ENCODE measurements around the gene MOSMO. TPM values are rescaled to one million over a fixed set of nuclear protein-coding genes. Genes with fewer than 3 reads are reported as not detected.
A peak's percentile ranks its signal among the peaks of the same experiment; 100 is the strongest.

MOSMO gene
- total RNA-seq, 1 donor from 2014 or later = 13.0 TPM

- DNase-seq = peak; percentile 39
- TF ChIP-seq CTCF (IDR thresholded peaks at IDR 0.05; ENCODE audit: partially characterized antibody, unreplicated experiment) = no peak
- H3K4me1 Mint-ChIP-seq (ENCODE audit: low read depth, unreplicated experiment) = peaks cover 12% of the 10 kb centered on the region
- no peaks in the 10 kb centered on the region for H3K36me3 Mint-ChIP-seq (ENCODE audit: unreplicated experiment)
- no peak within 1 kb of the TSS for H3K27ac Mint-ChIP-seq (ENCODE audit: unreplicated experiment)
- H3K27me3 Mint-ChIP-seq (ENCODE audit: unreplicated experiment) = no peaks in the 10 kb centered on the region
- no peaks in the 10 kb centered on the region for H3K9me3 Mint-ChIP-seq (ENCODE audit: unreplicated experiment)
- no peak within 1 kb of the TSS for H3K4me3 Mint-ChIP-seq (ENCODE audit: unreplicated experiment)
Observed at GRCh38 chr16:22092143-22092933, 84.4 kb downstream of the MOSMO start, which contains the start of gene VWA3A. VWA3A (plus strand) TSS chr16:22092541; CDS start chr16:22092638, 97 bp downstream.

GRCh38 chr16:22093331-22093730 lies 85.4 kb downstream of the MOSMO start:
- H3K4me3 Mint-ChIP-seq (ENCODE audit: unreplicated experiment) = no peak overlapping the region
- no peak overlapping the region for H3K27ac Mint-ChIP-seq (ENCODE audit: unreplicated experiment)
- DNase-seq = no peak

GRCh38 chr16:22093996-22094395 lies 86.1 kb downstream of the MOSMO start:
- Mint-ChIP-seq H3K4me1 (ENCODE audit: low read depth, unreplicated experiment) (peaks cover 12% of the 10 kb centered on the region), H3K36me3 (ENCODE audit: unreplicated experiment) (no peaks in the 10 kb centered on the region), H3K4me3 (ENCODE audit: unreplicated experiment) (no peak overlapping the region), H3K9me3 (ENCODE audit: unreplicated experiment) (no peaks in the 10 kb centered on the region), H3K27ac (ENCODE audit: unreplicated experiment) (no peak overlapping the region), H3K27me3 (ENCODE audit: unreplicated experiment) (no peaks in the 10 kb centered on the region)
- TF ChIP-seq CTCF (IDR thresholded peaks at IDR 0.05; ENCODE audit: partially characterized antibody, unreplicated experiment) = no peak
- no peak for DNase-seq

More at GRCh38 chr16:22093331-22093730, 85.4 kb downstream of the MOSMO start:
- TF ChIP-seq CTCF (IDR thresholded peaks at IDR 0.05; ENCODE audit: partially characterized antibody, unreplicated experiment) = no peak
- no peaks in the 10 kb centered on the region for H3K9me3 Mint-ChIP-seq (ENCODE audit: unreplicated experiment)
- peaks cover 12% of the 10 kb centered on the region for H3K4me1 Mint-ChIP-seq (ENCODE audit: low read depth, unreplicated experiment)
- no peaks in the 10 kb centered on the region for H3K36me3 Mint-ChIP-seq (ENCODE audit: unreplicated experiment)
- no peaks in the 10 kb centered on the region for H3K27me3 Mint-ChIP-seq (ENCODE audit: unreplicated experiment)

GRCh38 chr16:22098405-22099255 lies 90.7 kb downstream of the MOSMO start:
- no peaks in the 10 kb centered on the region for H3K36me3 Mint-ChIP-seq (ENCODE audit: unreplicated experiment)
- TF ChIP-seq CTCF (IDR thresholded peaks at IDR 0.05; ENCODE audit: partially characterized antibody, unreplicated experiment) = peak; percentile 50
- no peak overlapping the region for H3K27ac Mint-ChIP-seq (ENCODE audit: unreplicated experiment)
- no peaks in the 10 kb centered on the region for H3K4me1 Mint-ChIP-seq (ENCODE audit: low read depth, unreplicated experiment)
- DNase-seq = no peak
- no peak overlapping the region for H3K4me3 Mint-ChIP-seq (ENCODE audit: unreplicated experiment)
- H3K9me3 Mint-ChIP-seq (ENCODE audit: unreplicated experiment) = no peaks in the 10 kb centered on the region
- H3K27me3 Mint-ChIP-seq (ENCODE audit: unreplicated experiment) = no peaks in the 10 kb centered on the region

Data from glutamatergic neuron (in vitro differentiated cells).